ENCODE data around the gene ARHGAP40.

Gene ARHGAP40

GRCh38 chr20:38616457-38616856 lies 14.8 kb downstream of the ARHGAP40 start:
- Mint-ChIP-seq H3K9me3 (no peaks in the 10 kb centered on the region), H3K27me3 (peaks cover 38 to 80% of the 10 kb centered on the region in 2 donors), H3K36me3 (ENCODE audit: insufficient read depth) (no peaks in the 10 kb centered on the region), H3K4me1 (ENCODE audit: low read depth in 2 of 2) (no peaks in the 10 kb centered on the region), H3K4me3 (no peak overlapping the region), H3K27ac (no peak overlapping the region)
- ATAC-seq (replicated peaks) (no peak), DNase-seq (no peak)

- no peaks in the 10 kb centered on the region for H3K4me1 Mint-ChIP-seq (ENCODE audit: low read depth in 2 of 2)
- H3K27ac Mint-ChIP-seq = no peak overlapping the region
- no peaks in the 10 kb centered on the region for H3K36me3 Mint-ChIP-seq (ENCODE audit: insufficient read depth)
- H3K9me3 Mint-ChIP-seq = no peaks in the 10 kb centered on the region
- peaks cover 38 to 80% of the 10 kb centered on the region in 2 donors for H3K27me3 Mint-ChIP-seq
- no peak overlapping the region for H3K4me3 Mint-ChIP-seq
- DNase-seq (no peak), ATAC-seq (replicated peaks) (no peak)
These were observed 15.6 kb downstream of the ARHGAP40 start for GRCh38 chr20:38617011-38617829.

GRCh38 chr20:38617830-38618196 lies 16.2 kb downstream of the ARHGAP40 start:
- peaks cover 32 to 74% of the 10 kb centered on the region in 2 donors for H3K27me3 Mint-ChIP-seq
- ATAC-seq (replicated peaks) (no peak), DNase-seq (no peak)
- no peaks in the 10 kb centered on the region for H3K4me1 Mint-ChIP-seq (ENCODE audit: low read depth in 2 of 2)
- no peaks in the 10 kb centered on the region for H3K9me3 Mint-ChIP-seq
- H3K36me3 Mint-ChIP-seq (ENCODE audit: insufficient read depth) = no peaks in the 10 kb centered on the region
- H3K4me3 Mint-ChIP-seq = no peak overlapping the region
- H3K27ac Mint-ChIP-seq = no peak overlapping the region

DNA sequence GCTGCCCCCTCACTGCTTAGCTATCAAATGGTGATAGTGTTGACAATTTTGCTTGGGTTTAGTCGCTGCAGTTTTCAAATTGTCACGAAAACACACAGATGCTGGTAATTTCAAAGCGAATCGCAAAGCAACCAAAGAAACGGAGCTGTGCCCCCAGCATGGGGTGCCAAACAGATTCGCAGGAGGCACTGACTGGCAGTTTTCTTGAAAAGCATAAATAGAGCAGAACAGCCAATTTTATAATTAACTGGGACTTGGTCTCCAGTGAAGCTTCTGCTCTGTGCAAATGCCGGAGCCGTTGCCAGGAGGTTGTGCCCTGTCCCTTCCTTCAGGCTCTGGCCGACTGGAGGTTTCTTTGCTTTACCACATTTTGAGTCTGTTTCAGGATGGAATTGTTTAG lies 18.8 kb downstream of the ARHGAP40 start:
- H3K27me3 Mint-ChIP-seq = peaks cover 28 to 57% of the 10 kb centered on the region in 2 donors
- H3K36me3 Mint-ChIP-seq (ENCODE audit: insufficient read depth) = no peaks in the 10 kb centered on the region
- no peak overlapping the region for H3K4me3 Mint-ChIP-seq
- no peaks in the 10 kb centered on the region for H3K4me1 Mint-ChIP-seq (ENCODE audit: low read depth in 2 of 2)
- ATAC-seq (replicated peaks) (no peak), DNase-seq (no peak)
- H3K9me3 Mint-ChIP-seq = no peaks in the 10 kb centered on the region
- no peak overlapping the region for H3K27ac Mint-ChIP-seq

- Mint-ChIP-seq H3K4me1 (ENCODE audit: low read depth in 2 of 2) (no peaks in the 10 kb centered on the region), H3K27me3 (peaks cover 19 to 34% of the 10 kb centered on the region in 2 donors), H3K4me3 (no peak overlapping the region), H3K36me3 (ENCODE audit: insufficient read depth) (no peaks in the 10 kb centered on the region), H3K27ac (no peak overlapping the region), H3K9me3 (no peaks in the 10 kb centered on the region)
- ATAC-seq (replicated peaks) (no peak), DNase-seq (no peak)
These were observed 21.5 kb downstream of the ARHGAP40 start for GRCh38 chr20:38623061-38623460.

DNA sequence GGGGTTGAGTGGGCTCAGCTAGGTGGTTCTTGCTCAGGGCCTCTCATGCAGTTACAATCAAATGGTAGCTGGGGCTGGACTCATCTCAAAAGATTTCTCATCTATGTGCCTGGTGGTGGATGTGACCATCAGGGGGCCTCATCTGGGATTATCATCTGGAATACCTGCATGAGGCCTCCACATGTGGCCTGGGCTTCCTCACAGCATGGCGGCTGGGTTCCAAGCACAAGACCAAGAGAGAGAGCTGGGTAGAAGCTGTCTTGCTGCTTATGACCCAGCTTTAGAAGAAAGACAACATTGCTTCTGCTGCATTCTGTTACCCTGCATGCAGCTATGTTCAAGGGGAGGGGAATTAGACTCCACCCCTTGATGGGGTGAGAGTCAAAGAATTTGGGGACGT lies 22.5 kb downstream of the ARHGAP40 start:
- Mint-ChIP-seq H3K4me1 (ENCODE audit: low read depth in 2 of 2) (no peaks in the 10 kb centered on the region), H3K36me3 (ENCODE audit: insufficient read depth) (no peaks in the 10 kb centered on the region), H3K27me3 (peaks cover 11 to 25% of the 10 kb centered on the region in 2 donors), H3K9me3 (no peaks in the 10 kb centered on the region), H3K27ac (no peak overlapping the region), H3K4me3 (no peak overlapping the region)
- DNase-seq = no peak
- no peak for ATAC-seq (replicated peaks)

- ATAC-seq (replicated peaks) = no peak
These were observed 24.3 kb downstream of the ARHGAP40 start for GRCh38 chr20:38625896-38626295.

DNA sequence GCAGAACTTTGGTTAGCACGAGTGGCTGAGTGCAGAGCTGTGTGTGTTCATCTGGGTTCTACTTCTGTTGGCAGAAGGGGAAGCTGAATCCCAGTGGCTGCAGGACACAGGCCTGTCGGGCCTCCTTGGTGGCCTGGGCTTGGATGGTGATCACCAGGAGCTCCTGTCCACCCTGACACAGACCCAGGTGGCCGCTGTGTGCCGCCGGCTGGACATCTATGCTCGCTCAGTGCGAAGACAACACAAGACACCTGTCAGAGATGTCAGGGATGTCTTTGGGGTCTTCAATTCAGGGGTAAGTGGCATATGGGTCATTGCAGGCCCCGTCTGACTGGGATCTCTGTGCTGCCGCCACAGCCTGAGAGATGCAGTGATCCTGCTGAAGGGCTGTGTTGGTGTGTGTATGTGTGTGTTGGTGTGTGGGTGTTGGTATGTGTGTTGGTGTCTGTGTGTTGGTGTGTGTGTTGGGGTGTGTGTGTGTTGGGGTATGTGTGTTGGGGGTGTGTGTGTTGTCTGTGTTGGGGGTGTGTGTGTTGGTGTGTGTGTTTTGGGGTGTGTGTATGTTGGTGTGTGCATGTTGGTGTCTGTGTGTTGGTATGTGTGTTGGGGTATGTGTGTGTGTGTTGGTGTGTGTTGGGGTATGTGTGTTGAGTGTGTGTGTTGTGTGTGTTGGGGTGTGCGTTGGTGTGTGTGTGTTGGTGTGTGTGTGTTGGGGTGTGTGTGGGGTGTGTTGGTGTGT lies 25.5 kb downstream of the ARHGAP40 start:
- Mint-ChIP-seq H3K9me3 (no peaks in the 10 kb centered on the region), H3K4me1 (ENCODE audit: low read depth in 2 of 2) (no peaks in the 10 kb centered on the region), H3K27ac (no peak overlapping the region), H3K27me3 (peaks cover 7 to 8% of the 10 kb centered on the region in 2 donors), H3K4me3 (no peak overlapping the region), H3K36me3 (ENCODE audit: insufficient read depth) (no peaks in the 10 kb centered on the region)
- no peak for DNase-seq
- ATAC-seq (replicated peaks) = no peak

More at GRCh38 chr20:38625896-38626295, 24.3 kb downstream of the ARHGAP40 start:
- Mint-ChIP-seq H3K27ac (no peak overlapping the region), H3K27me3 (peaks cover 7 to 13% of the 10 kb centered on the region in 2 donors), H3K9me3 (no peaks in the 10 kb centered on the region), H3K36me3 (ENCODE audit: insufficient read depth) (no peaks in the 10 kb centered on the region), H3K4me1 (ENCODE audit: low read depth in 2 of 2) (no peaks in the 10 kb centered on the region), H3K4me3 (no peak overlapping the region)
- no peak for DNase-seq

GRCh38 chr20:38628580-38629470 lies 27.2 kb downstream of the ARHGAP40 start:
- Mint-ChIP-seq H3K9me3 (no peaks in the 10 kb centered on the region), H3K4me3 (no peak overlapping the region), H3K36me3 (ENCODE audit: insufficient read depth) (no peaks in the 10 kb centered on the region), H3K27ac (no peak overlapping the region), H3K27me3 (peaks cover 7 to 15% of the 10 kb centered on the region in 2 donors), H3K4me1 (ENCODE audit: low read depth in 2 of 2) (peaks cover 4% of the 10 kb centered on the region in 2 donors)
- ATAC-seq (replicated peaks) = no peak
- DNase-seq = no peak

DNA sequence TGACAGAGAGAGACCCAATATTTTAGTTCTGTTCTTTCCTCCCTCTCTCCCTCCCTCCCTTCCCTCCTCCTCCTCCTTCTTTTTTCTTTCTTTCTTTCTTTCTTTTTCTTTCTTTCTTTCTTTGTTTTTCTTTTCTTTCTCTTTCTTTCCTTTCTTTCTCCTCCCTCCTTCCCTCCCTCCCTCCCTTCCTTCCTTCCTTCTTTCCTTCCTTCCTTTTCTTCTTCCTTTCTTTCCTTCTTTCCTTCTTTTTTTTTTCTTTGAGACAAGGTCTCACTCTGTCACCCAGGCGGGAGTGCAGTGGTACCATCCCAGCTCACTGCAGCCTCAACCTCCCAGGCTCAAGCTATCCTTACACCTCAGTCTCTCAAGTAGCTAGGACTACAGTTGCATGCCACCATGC lies 28.4 kb downstream of the ARHGAP40 start:
- no peaks in the 10 kb centered on the region for H3K36me3 Mint-ChIP-seq (ENCODE audit: insufficient read depth)
- ATAC-seq (replicated peaks) (no peak), DNase-seq (no peak)
- H3K27ac Mint-ChIP-seq = no peak overlapping the region
- peaks cover 4 to 5% of the 10 kb centered on the region in 2 donors for H3K4me1 Mint-ChIP-seq (ENCODE audit: low read depth in 2 of 2)
- H3K27me3 Mint-ChIP-seq = peaks cover 7 to 27% of the 10 kb centered on the region in 2 donors
- H3K4me3 Mint-ChIP-seq = no peak overlapping the region
- no peaks in the 10 kb centered on the region for H3K9me3 Mint-ChIP-seq

- H3K36me3 Mint-ChIP-seq (ENCODE audit: insufficient read depth) = no peaks in the 10 kb centered on the region
- H3K27me3 Mint-ChIP-seq = peaks cover 7 to 28% of the 10 kb centered on the region in 2 donors
- ATAC-seq (replicated peaks) (no peak), DNase-seq (no peak)
- H3K9me3 Mint-ChIP-seq = no peaks in the 10 kb centered on the region
- H3K27ac Mint-ChIP-seq = no peak overlapping the region
- no peak overlapping the region for H3K4me3 Mint-ChIP-seq
- peaks cover 4 to 5% of the 10 kb centered on the region in 2 donors for H3K4me1 Mint-ChIP-seq (ENCODE audit: low read depth in 2 of 2)
These were observed 29.1 kb downstream of the ARHGAP40 start for GRCh38 chr20:38630727-38631126.

DNA sequence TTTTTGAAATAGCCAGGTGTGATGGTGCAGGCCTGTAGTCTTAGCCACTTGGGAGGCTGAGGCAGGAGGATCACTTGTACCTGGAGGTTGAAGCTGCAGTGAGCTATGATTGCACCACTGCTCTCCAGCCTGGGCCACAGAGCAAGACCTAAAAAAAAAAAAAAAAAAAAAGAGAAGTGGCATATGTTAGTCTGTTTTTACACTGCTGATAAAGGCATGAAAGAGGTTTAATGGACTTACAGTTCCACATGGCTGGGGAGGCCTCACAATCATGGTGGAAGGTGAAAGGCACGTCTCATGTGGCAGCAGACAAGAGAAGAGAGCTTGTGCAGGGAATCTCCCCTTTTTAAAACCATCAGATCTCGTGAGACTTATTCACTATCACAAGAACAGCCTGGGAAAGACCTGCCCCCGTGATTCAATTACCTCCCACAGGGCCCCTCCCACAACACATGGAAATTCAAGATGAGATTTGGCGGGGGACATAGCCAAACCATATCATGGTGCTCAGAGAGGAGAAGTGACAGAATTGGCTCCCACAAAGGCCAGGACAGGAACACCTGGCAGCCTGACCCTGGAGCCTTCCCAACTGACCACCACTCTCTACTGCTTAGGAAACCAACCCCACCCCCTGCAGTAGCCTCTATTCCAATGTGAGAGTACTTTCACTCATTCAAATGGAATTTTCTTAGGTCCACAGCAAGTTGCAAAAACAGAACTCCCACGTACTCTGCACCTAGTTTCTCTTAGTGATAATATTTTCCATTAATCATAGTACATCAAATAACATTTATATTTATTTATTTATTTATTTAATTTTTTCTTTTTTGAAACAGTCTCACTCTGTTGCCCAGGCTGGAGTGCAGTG lies 29.8 kb downstream of the ARHGAP40 start:
- Mint-ChIP-seq H3K9me3 (no peaks in the 10 kb centered on the region), H3K27me3 (peaks cover 7 to 34% of the 10 kb centered on the region in 2 donors), H3K4me3 (no peak overlapping the region), H3K36me3 (ENCODE audit: insufficient read depth) (no peaks in the 10 kb centered on the region), H3K27ac (no peak overlapping the region), H3K4me1 (ENCODE audit: low read depth in 2 of 2) (peaks cover 4 to 5% of the 10 kb centered on the region in 2 donors)
- ATAC-seq (replicated peaks) (no peak), DNase-seq (no peak)
